Kidney (tissue), 14 donors: ENCODE measurements around the gene SYNPO2. TPM values are rescaled to one million over a fixed set of nuclear protein-coding genes. Genes with fewer than 3 reads are reported as not detected.
A peak's percentile ranks its signal among the peaks of the same experiment; 100 is the strongest.

Experiments used
- DNase-seq, 5 donors: peaks; one replicate each; pipeline ENCODE4 v3.0.0-alpha.2; 2013 to 2020
- FAIRE-seq: peaks from 2 replicates; lab custom pipeline; 2012; peaks lifted over from hg19 to GRCh38; lab: Jason Lieb, UNC
- H3K27ac ChIP-seq, 2 donors: one replicate each; pipeline ENCODE4 v1.7.0; 2013; ENCODE audit warnings: low read depth in 2 of 2, low read length in 2 of 2, inconsistent platforms in 1 of 2
- H3K27me3 ChIP-seq: one replicate; pipeline ENCODE4 v1.7.1; 2013; ENCODE audit warnings: low read length, inconsistent platforms; ENCODE audit not compliant: control insufficient read depth, insufficient read depth
- H3K36me3 ChIP-seq, 3 donors: one replicate each; pipeline versions ENCODE4 v1.7.0 to v1.7.1; 2013; ENCODE audit warnings: low read length in 3 of 3, control low read depth in 1 of 3, inconsistent platforms in 1 of 3; ENCODE audit not compliant: insufficient read depth in 3 of 3, control insufficient read depth in 2 of 3
- H3K4me1 ChIP-seq, 3 donors: one replicate each; pipeline versions ENCODE4 v1.7.0 to v1.7.1; 2013; ENCODE audit warnings: low read length in 3 of 3, inconsistent platforms in 1 of 3, low read depth in 1 of 3; ENCODE audit not compliant: control insufficient read depth in 2 of 3, insufficient read depth in 2 of 3
- H3K4me3 ChIP-seq, 3 donors: one replicate each; pipeline versions ENCODE4 v1.7.0 to v1.8.1; 2013; ENCODE audit warnings: low read length in 3 of 3, control low read depth in 1 of 3, inconsistent platforms in 1 of 3
- H3K9ac ChIP-seq, 3 donors: one replicate each; pipeline versions ENCODE4 v1.7.0 to v1.7.1; 2013; ENCODE audit warnings: low read length in 3 of 3, control low read depth in 1 of 3, inconsistent platforms in 1 of 3
- H3K9me3 ChIP-seq, 3 donors: one replicate each; pipeline versions ENCODE4 v1.7.0 to v1.7.1; 2013; ENCODE audit warnings: low read length in 3 of 3, control low read depth in 1 of 3, inconsistent platforms in 1 of 3; ENCODE audit not compliant: control insufficient read depth in 2 of 3, insufficient read depth in 1 of 3
- intact Hi-C: fragments of 100-400 bp; cut with DNase I; formaldehyde crosslinking; loops from one replicate; pipeline ENCODE4 v1.11.1; 2022
- polyA plus RNA-seq: library from polyadenylated mRNA; stranded (reverse); fragments of 350-450 nt; fragmentation: Illumina TruSeq; extraction: RNeasy Lipid Tissue Mini Kit (QIAGEN cat#74804); gene quantifications from one replicate; pipeline ENCODE4 v1.2.3, GENCODE V29; 2014; ENCODE audit warnings: low read depth, low replicate concordance; ENCODE audit not compliant: insufficient read depth
- total RNA-seq: library from RNA; stranded (reverse); fragmentation: NEBNext Ultra II Directional; extraction: Animal tissue kit (Norgen Biotek cat#: 25700); gene quantifications from one replicate; pipeline ENCODE4 v1.2.1, GENCODE V29; 2021
- TF ChIP-seq, protein P1 (sequence below): IDR thresholded peaks from 3 replicates; pipeline ENCODE4 v1.5.1; 2012; ENCODE audit warnings: mild to moderate bottlenecking, moderate library complexity, borderline replicate concordance; ENCODE audit not compliant: insufficient read depth; ENCODE audit errors: extremely low read depth
- donor health status: control.
- donor health status: control.
- donor health status: control.
- donor health status: control.
- donor health status: control.
- donor health status: DM: yes; HTN: yes; CAD: no.
- donor health status: Normal renal cell carcinoma (clear cell type).

The SYNPO2 gene
- total and polyA plus RNA-seq, 2 donors from 2014 or later: 7.5 to 56.5 TPM

DNA sequence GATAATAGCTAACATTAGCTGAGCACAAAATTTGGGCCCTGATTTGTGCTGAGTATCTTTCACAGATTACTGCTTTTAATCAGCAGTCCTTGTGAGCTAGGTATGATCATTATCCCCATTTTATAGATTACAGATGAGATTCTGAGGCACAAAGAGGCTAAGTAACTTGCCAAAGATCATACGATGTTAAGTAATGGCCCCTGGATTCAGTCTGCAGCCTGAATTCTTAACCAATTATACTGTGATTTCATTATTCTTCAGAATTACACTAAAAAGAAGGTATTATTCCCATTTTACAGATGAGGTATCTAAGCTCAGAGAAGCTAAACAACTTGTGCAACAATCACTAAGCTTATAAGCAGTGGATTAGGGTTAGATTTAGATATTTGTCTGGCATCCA is 149.1 kb downstream of the SYNPO2 start:
- peaks cover 0 to 5% (median 4%) of the 10 kb centered on the region in 3 donors for H3K4me1 ChIP-seq
- H3K36me3 ChIP-seq: no peaks in the 10 kb centered on the region
- no peaks in the 10 kb centered on the region for H3K27me3 ChIP-seq
- TF ChIP-seq, protein P1, sequence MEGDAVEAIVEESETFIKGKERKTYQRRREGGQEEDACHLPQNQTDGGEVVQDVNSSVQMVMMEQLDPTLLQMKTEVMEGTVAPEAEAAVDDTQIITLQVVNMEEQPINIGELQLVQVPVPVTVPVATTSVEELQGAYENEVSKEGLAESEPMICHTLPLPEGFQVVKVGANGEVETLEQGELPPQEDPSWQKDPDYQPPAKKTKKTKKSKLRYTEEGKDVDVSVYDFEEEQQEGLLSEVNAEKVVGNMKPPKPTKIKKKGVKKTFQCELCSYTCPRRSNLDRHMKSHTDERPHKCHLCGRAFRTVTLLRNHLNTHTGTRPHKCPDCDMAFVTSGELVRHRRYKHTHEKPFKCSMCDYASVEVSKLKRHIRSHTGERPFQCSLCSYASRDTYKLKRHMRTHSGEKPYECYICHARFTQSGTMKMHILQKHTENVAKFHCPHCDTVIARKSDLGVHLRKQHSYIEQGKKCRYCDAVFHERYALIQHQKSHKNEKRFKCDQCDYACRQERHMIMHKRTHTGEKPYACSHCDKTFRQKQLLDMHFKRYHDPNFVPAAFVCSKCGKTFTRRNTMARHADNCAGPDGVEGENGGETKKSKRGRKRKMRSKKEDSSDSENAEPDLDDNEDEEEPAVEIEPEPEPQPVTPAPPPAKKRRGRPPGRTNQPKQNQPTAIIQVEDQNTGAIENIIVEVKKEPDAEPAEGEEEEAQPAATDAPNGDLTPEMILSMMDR: no peak
- no peak overlapping the region for H3K4me3 ChIP-seq
- H3K27ac ChIP-seq: peak overlapping the region; percentile 28 to 62
- H3K9ac ChIP-seq: no peak overlapping the region
- intact Hi-C loops: no loop called here
- DNase-seq (no peak), FAIRE-seq (no peak)
- no peaks in the 10 kb centered on the region for H3K9me3 ChIP-seq

DNA sequence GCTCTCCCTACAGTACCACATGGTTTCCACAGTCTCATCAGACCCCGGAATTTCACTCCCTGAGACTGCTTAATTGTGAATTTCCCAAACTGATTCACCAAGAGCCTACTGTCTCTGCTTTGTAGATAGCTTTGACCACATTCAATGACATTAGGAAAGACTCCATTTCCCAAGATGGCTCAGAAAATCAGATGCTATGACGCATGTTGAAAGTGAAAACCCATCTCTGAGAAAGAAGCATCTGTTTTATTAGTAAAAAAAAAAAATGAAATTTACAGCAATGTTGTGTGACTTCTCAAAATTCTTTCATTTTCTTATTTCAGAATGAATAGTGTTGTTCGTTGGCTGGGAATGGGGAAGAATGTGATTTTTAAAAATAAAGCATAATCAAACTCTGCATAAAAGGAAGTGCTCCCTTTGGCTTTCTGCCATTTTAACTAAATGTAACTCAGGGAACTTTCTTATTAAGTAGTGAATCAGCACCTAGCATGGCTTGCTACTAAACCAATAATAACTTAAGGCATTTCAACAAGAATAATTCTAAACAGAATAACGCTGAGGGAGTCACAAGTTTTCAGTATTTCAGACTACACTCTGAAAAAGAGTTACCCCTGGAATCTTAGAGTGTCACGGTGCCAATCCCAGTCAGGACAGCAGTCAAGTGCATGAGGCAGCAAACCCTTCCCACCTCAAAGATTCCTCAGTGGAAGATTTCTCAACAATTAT is 149.6 kb downstream of the SYNPO2 start:
- intact Hi-C loops: no loop called here
- DNase-seq (no peak), FAIRE-seq (no peak)
- Histone ChIP-seq H3K9me3 (no peaks in the 10 kb centered on the region), H3K36me3 (no peaks in the 10 kb centered on the region), H3K27me3 (no peaks in the 10 kb centered on the region), H3K4me1 (peaks cover 0 to 5% (median 4%) of the 10 kb centered on the region in 3 donors), H3K27ac (peak overlapping the region; percentile 28 to 62), H3K9ac (no peak overlapping the region), H3K4me3 (no peak overlapping the region)
- TF ChIP-seq, protein P1: no peak

DNA sequence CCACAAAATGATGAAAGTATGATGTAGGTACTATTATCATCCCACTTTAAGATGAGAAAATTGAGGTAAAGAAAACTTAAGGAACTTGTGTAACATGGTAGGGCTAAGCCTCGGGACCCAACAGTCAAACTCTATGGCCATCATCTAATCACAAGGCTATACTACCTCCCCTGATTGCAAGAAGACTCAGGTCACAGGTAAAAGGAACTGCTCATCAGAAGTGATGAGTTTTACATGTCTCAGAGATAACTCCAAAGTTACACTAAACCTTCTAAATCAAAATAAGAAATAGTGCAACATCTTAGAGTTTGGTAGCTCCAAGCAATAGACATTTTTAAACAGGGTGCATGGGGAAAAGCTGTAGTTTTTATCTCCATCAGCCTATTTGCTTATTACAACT is 150.5 kb downstream of the SYNPO2 start:
- H3K4me1 ChIP-seq: peaks cover 0 to 5% (median 4%) of the 10 kb centered on the region in 3 donors
- no peak for FAIRE-seq
- intact Hi-C loops: no loop called here

More for the DNA sequence above, 150.5 kb downstream of the SYNPO2 start:
- TF ChIP-seq, protein P1: no peak
- Histone ChIP-seq H3K4me3 (no peak overlapping the region), H3K27me3 (no peaks in the 10 kb centered on the region), H3K27ac (no peak overlapping the region), H3K9ac (no peak overlapping the region), H3K36me3 (no peaks in the 10 kb centered on the region), H3K9me3 (no peaks in the 10 kb centered on the region)
- DNase-seq: no peak
